ENCODE measurements around the gene TIPRL. TPM values are rescaled to one million over a fixed set of nuclear protein-coding genes. Genes with fewer than 3 reads are reported as not detected.

The TIPRL gene
- total RNA-seq, 2 donors from 2014 or later, result 38.0 to 43.0 TPM

DNA sequence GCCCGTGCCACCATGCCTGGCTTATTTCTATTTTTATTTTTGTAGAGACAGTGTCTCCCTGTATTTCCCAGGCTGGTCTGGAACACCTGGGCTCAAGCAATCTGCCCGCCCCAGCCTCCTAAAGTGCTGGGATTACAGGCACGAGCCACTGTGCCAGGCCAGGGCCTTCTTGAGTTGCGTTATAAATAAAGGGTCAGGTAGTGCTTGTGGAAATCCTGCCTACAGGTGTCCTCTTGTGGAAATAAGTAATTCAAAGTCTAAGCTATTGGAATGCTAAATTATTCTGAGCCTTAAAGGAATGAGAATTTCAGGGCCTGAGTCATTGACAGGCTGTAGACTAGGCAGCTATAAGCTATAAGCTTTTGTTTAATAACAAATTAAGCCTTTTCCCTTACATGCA lies 38.9 kb downstream of the TIPRL start:
- ATAC-seq (replicated peaks), result no peak
- H3K36me3 Mint-ChIP-seq (ENCODE audit: low read depth), result no peaks in the 10 kb centered on the region
- H3K4me3 Mint-ChIP-seq, result no peak overlapping the region
- H3K9me3 Mint-ChIP-seq, result peaks cover 10% of the 10 kb centered on the region
- no peak overlapping the region for H3K27ac Mint-ChIP-seq
- H3K27me3 Mint-ChIP-seq, result no peaks in the 10 kb centered on the region
- no peaks in the 10 kb centered on the region for H3K4me1 Mint-ChIP-seq

DNA sequence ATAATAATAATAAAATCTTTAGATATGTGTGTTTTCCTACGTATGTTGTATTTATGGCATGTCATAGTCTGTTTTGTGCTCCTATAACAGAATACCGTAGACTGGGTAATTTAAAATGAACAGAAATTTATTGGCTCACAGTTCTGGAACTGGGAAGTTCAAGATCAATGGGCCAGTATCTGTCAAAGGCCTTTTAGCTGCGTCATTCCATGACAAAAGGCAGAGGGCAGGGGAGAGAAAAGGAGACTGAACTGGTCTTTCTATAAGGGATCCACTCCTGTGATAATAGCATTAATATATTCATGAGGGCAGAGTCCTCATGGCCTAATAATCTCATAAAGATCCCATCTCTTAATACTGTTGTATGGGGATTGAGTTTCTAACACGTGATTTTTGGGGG lies 39.9 kb downstream of the TIPRL start:
- Mint-ChIP-seq H3K27me3 (no peaks in the 10 kb centered on the region), H3K27ac (no peak overlapping the region), H3K9me3 (peaks cover 3% of the 10 kb centered on the region), H3K4me3 (no peak overlapping the region), H3K4me1 (no peaks in the 10 kb centered on the region), H3K36me3 (ENCODE audit: low read depth) (no peaks in the 10 kb centered on the region)
- ATAC-seq (replicated peaks), result no peak

DNA sequence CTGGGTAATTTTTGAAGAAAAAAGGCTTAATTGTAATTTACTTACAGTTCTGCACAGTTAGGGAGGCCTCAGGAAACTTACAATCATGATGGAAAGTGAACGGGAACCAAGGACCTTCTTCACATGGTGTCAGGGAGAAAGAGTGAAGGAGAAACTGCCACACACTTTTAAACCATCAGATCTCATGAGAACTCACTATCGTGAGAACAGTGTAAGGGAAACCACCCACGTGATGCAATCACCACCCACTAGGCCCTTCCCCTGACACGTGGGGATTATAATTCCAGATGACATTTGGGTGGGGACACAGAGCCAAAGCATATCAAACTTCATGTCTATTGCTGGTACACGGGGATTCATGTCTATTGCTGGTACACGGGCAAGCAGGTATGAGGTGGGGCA lies 41.7 kb downstream of the TIPRL start:
- no peaks in the 10 kb centered on the region for H3K36me3 Mint-ChIP-seq (ENCODE audit: low read depth)
- no peak for ATAC-seq (replicated peaks)

DNA sequence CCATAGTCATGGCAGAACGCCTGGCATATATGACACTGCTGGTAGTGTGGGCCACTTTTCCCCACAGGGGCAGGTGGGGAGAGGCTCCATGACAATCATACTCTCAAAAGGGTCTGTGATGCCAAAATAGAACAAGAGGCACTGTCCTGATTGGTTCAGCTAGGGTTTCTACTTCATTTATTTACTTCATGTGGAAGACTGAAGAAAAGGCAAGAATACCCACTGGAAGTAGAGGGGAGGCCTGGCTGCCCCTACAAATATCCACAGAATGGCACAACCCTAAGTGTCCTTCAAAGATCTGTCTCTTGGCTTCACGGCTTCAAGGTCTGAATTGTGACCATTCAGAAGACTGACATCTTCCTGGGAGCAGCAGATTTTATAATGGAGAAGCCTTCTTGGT lies 42.5 kb downstream of the TIPRL start:
- H3K4me1 Mint-ChIP-seq, result peaks cover 6% of the 10 kb centered on the region
- H3K27ac Mint-ChIP-seq, result no peak overlapping the region
- H3K4me3 Mint-ChIP-seq, result no peak overlapping the region
- H3K9me3 Mint-ChIP-seq, result no peaks in the 10 kb centered on the region
- H3K27me3 Mint-ChIP-seq, result no peaks in the 10 kb centered on the region
- H3K36me3 Mint-ChIP-seq (ENCODE audit: low read depth), result no peaks in the 10 kb centered on the region
- no peak for ATAC-seq (replicated peaks)

More for the DNA sequence above, 41.7 kb downstream of the TIPRL start:
- H3K4me3 Mint-ChIP-seq, result no peak overlapping the region
- H3K9me3 Mint-ChIP-seq, result no peaks in the 10 kb centered on the region
- peaks cover 6% of the 10 kb centered on the region for H3K4me1 Mint-ChIP-seq
- H3K27me3 Mint-ChIP-seq, result no peaks in the 10 kb centered on the region
- no peak overlapping the region for H3K27ac Mint-ChIP-seq

DNA sequence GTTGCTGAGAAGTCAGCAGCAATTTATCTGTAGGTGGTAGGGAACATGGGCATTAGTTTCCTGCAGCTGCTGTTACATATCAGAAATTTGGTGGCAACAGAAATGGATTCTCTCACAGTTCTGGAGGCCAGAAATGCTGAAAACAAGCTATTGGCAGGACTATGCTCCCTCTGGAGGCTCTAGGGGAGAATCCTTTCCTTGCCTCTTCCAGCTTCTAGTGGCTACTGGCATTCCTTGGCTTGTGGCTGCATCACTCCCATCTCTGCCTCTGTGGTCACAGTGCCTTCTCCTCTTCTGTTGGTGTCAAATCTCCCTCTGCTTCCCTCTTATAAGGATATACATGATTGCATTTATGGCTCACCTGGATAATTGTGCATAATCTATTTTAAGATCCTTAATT lies 44.5 kb downstream of the TIPRL start:
- no peak for ATAC-seq (replicated peaks)
- H3K27ac Mint-ChIP-seq, result no peak overlapping the region
- no peak overlapping the region for H3K4me3 Mint-ChIP-seq
- H3K9me3 Mint-ChIP-seq, result no peaks in the 10 kb centered on the region
- peaks cover 20% of the 10 kb centered on the region for H3K4me1 Mint-ChIP-seq
- H3K27me3 Mint-ChIP-seq, result no peaks in the 10 kb centered on the region
- peaks cover 18% of the 10 kb centered on the region for H3K36me3 Mint-ChIP-seq (ENCODE audit: low read depth)

DNA sequence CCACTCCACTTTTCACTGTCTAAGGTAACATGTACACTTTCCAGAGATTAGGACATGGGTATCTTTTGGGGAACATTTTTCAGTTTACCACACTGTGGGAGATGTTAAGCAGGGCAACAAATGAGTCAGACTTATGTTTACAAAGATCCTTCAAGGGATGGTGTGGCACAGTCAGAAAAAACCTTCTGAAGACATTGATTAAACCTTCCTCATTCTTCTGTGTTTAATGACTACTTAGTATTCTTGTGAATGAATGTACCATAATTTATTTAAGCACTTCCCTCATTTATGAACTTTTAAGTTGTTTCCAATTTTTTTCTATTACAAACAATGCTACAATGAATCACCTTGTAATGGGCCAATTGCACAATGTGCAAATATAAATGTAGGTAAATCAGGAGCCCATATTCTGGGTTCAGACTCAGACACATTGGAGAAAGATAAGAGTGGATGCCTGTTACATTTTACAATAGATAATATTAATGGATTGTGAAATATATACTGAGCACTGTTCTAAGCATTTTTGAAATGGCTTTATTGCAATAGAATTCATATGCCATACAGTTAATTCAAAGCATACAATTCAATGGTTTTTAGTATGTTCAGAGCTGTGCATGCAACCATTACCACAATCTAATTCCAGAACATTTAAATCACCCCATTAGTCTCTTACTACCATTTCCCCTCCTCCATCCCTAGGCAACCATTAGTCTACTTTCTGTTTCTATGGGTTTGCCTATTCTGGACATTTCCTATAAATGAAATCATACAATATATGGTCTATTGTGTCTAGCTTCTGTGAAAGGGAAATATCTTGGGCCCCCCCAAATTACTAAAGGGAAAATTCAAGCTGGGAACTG lies 45.1 kb downstream of the TIPRL start:
- Mint-ChIP-seq H3K4me1 (peaks cover 22% of the 10 kb centered on the region), H3K36me3 (ENCODE audit: low read depth) (peaks cover 25% of the 10 kb centered on the region), H3K9me3 (no peaks in the 10 kb centered on the region), H3K27me3 (no peaks in the 10 kb centered on the region), H3K4me3 (no peak overlapping the region), H3K27ac (no peak overlapping the region)
- no peak for ATAC-seq (replicated peaks)

DNA sequence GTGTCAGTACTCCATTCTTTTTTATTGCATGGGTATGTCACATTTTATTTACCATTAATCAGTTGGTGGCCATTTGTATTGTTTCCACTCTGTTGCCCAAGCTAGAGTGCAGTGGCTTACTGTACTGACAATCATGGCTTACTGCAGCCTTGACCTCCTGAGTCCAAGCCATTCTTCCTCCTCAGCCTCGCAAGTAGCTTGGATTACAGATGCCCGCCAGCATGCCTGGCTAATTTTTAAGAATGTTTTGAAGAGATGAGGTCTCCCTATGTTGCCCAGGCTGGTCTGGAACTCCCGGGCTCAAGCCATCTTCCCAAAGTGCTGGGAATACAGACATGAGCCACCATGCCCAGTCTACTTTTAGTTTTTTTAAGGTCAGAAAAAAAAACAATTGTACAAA lies 46.2 kb downstream of the TIPRL start:
- H3K27me3 Mint-ChIP-seq, result no peaks in the 10 kb centered on the region
- H3K27ac Mint-ChIP-seq, result no peak overlapping the region
- H3K36me3 Mint-ChIP-seq (ENCODE audit: low read depth), result peaks cover 35% of the 10 kb centered on the region
- H3K4me1 Mint-ChIP-seq, result peaks cover 32% of the 10 kb centered on the region
- ATAC-seq (replicated peaks), result no peak
- no peaks in the 10 kb centered on the region for H3K9me3 Mint-ChIP-seq
- peak overlapping the region; percentile 93 for H3K4me3 Mint-ChIP-seq

DNA sequence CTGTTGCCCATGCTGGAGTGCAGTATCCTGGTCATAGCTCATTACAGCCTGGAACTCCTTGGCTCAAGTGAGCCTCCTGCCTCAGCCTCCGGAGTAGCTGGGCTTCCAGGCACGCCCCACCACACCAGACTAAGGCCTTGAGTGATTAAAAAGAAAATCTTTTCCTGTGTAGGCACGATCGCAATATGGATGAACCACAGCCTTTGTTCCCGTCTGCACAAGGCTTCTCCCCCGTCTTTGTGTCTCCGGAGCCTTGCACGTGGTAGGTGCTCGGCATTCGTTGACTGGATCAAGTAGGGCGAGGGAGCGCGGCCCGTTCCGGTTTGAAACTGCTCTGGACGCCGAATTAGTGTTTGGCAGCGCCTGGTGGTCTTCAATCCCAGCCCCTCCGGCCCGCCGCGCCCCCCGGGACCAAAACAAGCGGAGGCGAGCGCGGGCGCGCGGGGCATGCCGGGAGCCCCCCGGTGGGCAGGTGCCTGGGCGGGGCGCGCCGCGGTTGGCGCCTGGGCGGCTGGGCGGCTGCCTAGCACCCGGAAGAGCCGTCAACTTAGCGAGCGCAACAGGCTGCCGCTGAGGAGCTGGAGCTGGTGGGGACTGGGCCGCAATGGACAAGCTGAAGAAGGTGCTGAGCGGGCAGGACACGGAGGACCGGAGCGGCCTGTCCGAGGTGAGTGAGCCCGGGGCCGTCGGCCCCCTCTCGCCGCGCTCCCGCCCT lies 46.9 kb downstream of the TIPRL start, which contains the start of gene SFT2D2:
TSS of gene SFT2D2 (plus strand) at position 529 of the 715 bp plus-strand sequence. CDS start at position 605, 76 bp downstream.
- Mint-ChIP-seq H3K27ac (peak within 1 kb of the TSS; percentile 97), H3K9me3 (no peaks in the 10 kb centered on the region), H3K4me3 (peak within 1 kb of the TSS; percentile 93), H3K36me3 (ENCODE audit: low read depth) (peaks cover 40% of the 10 kb centered on the region), H3K27me3 (no peaks in the 10 kb centered on the region), H3K4me1 (peaks cover 32% of the 10 kb centered on the region)
- peak; percentile 92 for ATAC-seq (replicated peaks)

DNA sequence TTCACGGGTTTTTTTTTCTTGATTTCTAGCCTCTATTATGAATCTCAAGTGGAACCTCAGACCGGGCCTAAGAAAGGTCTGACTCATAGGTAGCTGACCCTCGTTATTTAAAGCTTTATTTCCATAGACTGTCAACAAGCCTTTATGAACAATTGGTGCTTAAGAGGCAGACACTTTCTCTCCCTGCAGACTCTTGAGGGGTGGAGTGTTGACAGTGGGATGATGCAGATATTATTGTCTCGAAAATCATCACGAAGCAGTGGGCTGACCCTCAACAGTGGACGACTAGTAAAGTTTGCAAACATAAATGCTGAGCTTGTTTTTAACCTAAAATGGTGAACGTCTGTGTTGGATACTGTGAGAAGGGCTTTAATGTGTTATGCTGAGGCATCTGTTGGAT lies 48.9 kb downstream of the TIPRL start:
- Mint-ChIP-seq H3K9me3 (no peaks in the 10 kb centered on the region), H3K4me3 (peak overlapping the region; percentile 93), H3K4me1 (peaks cover 35% of the 10 kb centered on the region), H3K27ac (peak overlapping the region; percentile 97), H3K36me3 (ENCODE audit: low read depth) (peaks cover 60% of the 10 kb centered on the region), H3K27me3 (no peaks in the 10 kb centered on the region)
- ATAC-seq (replicated peaks), result peak; percentile 20

DNA sequence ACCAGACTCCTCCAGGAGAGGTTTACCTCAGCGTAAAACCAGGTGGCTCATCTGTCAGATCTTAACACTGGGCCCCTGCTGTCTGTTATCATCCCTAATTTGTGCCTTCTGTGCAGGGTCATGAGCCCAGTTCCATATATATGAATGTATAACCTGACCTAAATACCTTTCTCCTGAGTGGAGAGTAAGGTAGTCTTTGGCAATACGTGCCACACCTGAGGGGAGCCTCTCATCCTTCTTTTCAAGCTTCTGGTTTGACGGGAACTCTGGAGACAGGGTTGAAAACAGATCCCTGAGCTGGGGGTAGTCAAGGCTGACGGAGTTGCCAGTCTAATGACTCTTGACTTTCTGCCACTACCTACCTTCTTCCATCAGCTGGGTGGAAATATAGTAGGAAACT lies 51.1 kb downstream of the TIPRL start:
- H3K4me1 Mint-ChIP-seq, result peaks cover 46% of the 10 kb centered on the region
- no peak for ATAC-seq (replicated peaks)
- H3K36me3 Mint-ChIP-seq (ENCODE audit: low read depth), result peaks cover 83% of the 10 kb centered on the region
- H3K9me3 Mint-ChIP-seq, result no peaks in the 10 kb centered on the region
- H3K4me3 Mint-ChIP-seq, result peak overlapping the region; percentile 93
- H3K27ac Mint-ChIP-seq, result peak overlapping the region; percentile 10
- no peaks in the 10 kb centered on the region for H3K27me3 Mint-ChIP-seq

DNA sequence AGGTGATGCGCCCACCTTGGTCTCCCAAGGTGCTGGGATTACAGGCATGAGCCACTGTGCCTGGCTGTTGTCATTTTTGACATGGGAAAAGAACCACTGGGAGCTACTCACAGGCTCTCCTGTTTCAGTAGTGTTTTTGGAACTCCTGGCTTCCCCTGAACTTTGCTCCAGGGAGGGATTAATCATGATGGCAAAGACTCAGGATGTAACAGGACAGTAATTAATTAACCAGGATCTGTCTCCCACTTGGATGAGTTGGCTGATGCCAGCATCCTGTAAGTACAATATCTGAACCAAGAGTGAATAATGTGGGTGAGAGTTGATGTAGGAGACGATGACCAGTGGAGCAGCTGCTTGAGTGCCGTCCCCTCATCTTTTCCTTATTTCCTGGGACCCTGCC lies 51.9 kb downstream of the TIPRL start:
- H3K4me1 Mint-ChIP-seq, result peaks cover 51% of the 10 kb centered on the region
- H3K9me3 Mint-ChIP-seq, result no peaks in the 10 kb centered on the region
- no peak overlapping the region for H3K4me3 Mint-ChIP-seq
- H3K27ac Mint-ChIP-seq, result no peak overlapping the region
- peaks cover 91% of the 10 kb centered on the region for H3K36me3 Mint-ChIP-seq (ENCODE audit: low read depth)
- H3K27me3 Mint-ChIP-seq, result no peaks in the 10 kb centered on the region
- no peak for ATAC-seq (replicated peaks)

DNA sequence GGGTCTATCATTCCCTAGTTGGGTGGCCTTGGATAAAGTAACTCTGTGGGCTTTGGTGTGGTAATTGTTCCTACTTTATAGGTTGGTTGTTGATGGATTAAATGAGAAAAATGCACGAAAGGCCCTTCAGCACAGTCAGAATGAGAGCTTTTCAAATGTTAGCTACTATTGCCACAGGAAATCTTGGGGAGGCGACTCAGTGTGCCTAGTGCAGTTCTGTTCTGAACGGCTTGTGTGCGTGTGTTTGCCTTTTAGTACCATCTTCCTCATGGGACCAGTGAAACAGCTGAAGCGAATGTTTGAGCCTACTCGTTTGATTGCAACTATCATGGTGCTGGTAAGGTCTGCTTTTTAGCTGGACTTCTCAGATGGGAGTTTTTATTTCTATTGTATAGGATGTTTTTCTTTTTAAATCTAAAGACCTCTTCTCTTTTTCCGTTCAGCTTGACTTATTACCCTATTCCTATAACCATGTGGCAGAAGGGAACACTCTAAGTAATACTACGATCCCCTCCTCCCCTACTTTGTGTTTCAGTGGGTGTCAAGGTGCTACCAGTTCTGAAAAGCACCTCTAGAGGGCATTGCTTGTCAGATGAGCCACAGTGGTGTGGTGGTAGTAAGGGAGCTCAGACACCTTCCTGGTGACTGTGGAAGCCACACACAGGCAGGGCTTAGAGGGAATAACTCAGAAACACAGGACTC lies 56.2 kb downstream of the TIPRL start:
- Mint-ChIP-seq H3K4me3 (peak overlapping the region; percentile 49), H3K27me3 (no peaks in the 10 kb centered on the region), H3K27ac (peak overlapping the region; percentile 70), H3K4me1 (peaks cover 45% of the 10 kb centered on the region), H3K36me3 (ENCODE audit: low read depth) (peaks cover 97% of the 10 kb centered on the region), H3K9me3 (no peaks in the 10 kb centered on the region)
- peak; percentile 64 for ATAC-seq (replicated peaks)

DNA sequence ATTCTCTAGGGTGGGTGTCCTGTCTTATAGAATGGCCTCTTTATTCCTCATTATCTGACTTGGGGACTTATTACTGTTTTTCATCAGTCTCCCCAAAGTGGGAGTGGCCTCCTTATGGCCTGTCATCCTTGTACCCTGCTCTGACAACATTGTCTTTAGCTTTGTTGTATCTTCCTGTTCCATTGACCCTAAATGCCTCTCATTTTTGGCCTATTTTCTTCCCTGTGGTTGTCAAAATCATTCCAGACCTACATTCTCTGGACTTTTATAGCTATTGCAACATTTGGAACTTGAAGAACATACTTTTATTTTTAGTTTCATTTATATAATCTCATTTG lies 56.8 kb downstream of the TIPRL start:
- H3K27ac Mint-ChIP-seq, result peak overlapping the region; percentile 74

DNA sequence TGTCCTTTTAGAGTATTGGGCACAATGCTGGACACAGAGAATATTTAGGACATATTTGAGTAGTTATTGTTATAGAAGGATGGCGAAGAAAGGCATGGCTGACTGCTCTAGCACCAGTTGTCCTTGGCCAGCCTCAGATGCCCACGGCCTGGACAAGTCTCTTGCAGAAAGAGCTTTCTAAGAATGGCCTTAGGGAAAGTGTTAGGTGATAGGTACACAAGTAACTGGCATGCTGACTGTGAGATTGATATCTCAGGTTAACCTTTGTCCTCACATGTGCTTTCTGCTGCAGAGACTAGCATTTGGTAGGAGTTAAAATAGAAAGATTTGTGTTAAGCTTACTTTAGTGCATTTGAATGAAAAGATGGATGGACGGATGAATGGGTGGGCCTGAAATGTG lies 57.2 kb downstream of the TIPRL start:
- H3K9me3 Mint-ChIP-seq, result no peaks in the 10 kb centered on the region
- H3K27me3 Mint-ChIP-seq, result no peaks in the 10 kb centered on the region
- H3K4me1 Mint-ChIP-seq, result peaks cover 45% of the 10 kb centered on the region
- ATAC-seq (replicated peaks), result no peak
- peak overlapping the region; percentile 74 for H3K27ac Mint-ChIP-seq
- H3K36me3 Mint-ChIP-seq (ENCODE audit: low read depth), result peaks cover 99% of the 10 kb centered on the region
- peak overlapping the region; percentile 49 for H3K4me3 Mint-ChIP-seq

More for the DNA sequence above, 56.8 kb downstream of the TIPRL start:
- peaks cover 99% of the 10 kb centered on the region for H3K36me3 Mint-ChIP-seq (ENCODE audit: low read depth)
- peaks cover 45% of the 10 kb centered on the region for H3K4me1 Mint-ChIP-seq
- no peaks in the 10 kb centered on the region for H3K27me3 Mint-ChIP-seq
- ATAC-seq (replicated peaks), result no peak
- no peaks in the 10 kb centered on the region for H3K9me3 Mint-ChIP-seq
- peak overlapping the region; percentile 49 for H3K4me3 Mint-ChIP-seq

Data from activated T-helper 17 cell treated with anti-CD3 and anti-CD28 coated beads, Interleukin-2, amount 50 U/mL, for 72 hours (primary cell).